Measurements from ENCODE around the gene PIP5KL1.

PIP5KL1 gene

DNA sequence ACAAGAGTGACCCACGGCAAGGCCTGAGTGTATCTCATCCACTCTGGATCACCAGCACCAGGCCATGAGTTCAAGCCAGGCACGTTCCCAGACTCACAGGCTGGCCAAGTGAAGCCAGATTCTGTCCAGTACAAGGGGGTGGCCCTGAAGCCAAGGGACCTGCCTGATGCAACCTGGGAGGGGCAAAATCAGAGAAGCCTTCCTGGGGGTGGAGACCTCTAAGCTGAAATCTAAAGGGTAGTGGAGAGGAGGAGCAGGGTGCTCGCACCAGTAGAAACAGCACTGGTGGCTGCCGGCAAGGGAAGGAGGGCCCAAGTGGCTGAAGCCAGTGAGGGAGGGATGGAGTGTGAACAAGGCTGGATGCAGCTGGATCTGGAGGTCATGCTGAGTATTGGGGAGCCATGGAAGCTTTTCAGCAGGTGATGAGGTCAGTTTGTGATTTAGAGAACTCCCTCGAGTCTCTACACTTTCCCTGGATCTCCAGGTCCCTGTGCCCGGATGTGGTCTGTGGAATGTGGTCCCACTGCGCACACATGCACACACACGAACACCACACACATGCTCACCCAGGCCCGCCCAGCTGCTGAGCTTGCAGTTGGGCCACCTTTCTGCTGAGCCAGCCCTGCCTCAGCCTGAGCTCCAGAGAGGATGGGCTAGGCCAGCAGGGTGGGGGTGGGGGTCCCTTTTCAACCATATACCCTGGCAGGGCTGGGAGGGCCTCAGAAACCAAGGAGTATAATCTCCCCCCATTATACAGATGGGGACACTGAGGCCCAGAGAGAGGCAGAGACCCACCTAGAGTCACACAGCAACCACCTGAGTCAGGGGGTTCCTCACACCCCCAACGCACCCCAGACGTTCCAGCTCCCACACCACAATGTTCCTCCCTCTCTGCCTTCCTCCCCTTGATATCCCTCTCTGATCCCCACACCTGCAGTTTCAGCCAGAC is 1.6 kb downstream of the PIP5KL1 start:
- Histone ChIP-seq H3K9ac (ENCODE audit: low read length) (no peak overlapping the region), H3F3A (ENCODE audit: insufficient read depth, low read length) (no peaks in the 10 kb centered on the region), H2AFZ (ENCODE audit: low read length) (no peak overlapping the region), H3K4me1 (ENCODE audit: insufficient read depth, low read length, severe bottlenecking) (peaks cover 37% of the 10 kb centered on the region), H3K36me3 (ENCODE audit: insufficient read depth, low read length) (no peaks in the 10 kb centered on the region; the same call in 1 of the 2 replicates), H3K9me3 (ENCODE audit: low read length) (no peaks in the 10 kb centered on the region), H3K79me2 (ENCODE audit: insufficient read depth, low read length) (no peaks in the 10 kb centered on the region), H3K27ac (ENCODE audit: low read depth, low read length, poor library complexity, severe bottlenecking) (no peak overlapping the region), H3K4me2 (ENCODE audit: low read length) (no peak overlapping the region), H3K4me3 (ENCODE audit: low read depth, low read length, poor library complexity, severe bottlenecking) (no peak overlapping the region), H4K20me1 (ENCODE audit: insufficient read depth, low read length) (no peaks in the 10 kb centered on the region), H3K27me3 (ENCODE audit: insufficient read depth, low read length) (peaks cover 9% of the 10 kb centered on the region), H3K9me2 (ENCODE audit: low read depth, low read length) (no peaks in the 10 kb centered on the region)
- TF ChIP-seq, protein P1, sequence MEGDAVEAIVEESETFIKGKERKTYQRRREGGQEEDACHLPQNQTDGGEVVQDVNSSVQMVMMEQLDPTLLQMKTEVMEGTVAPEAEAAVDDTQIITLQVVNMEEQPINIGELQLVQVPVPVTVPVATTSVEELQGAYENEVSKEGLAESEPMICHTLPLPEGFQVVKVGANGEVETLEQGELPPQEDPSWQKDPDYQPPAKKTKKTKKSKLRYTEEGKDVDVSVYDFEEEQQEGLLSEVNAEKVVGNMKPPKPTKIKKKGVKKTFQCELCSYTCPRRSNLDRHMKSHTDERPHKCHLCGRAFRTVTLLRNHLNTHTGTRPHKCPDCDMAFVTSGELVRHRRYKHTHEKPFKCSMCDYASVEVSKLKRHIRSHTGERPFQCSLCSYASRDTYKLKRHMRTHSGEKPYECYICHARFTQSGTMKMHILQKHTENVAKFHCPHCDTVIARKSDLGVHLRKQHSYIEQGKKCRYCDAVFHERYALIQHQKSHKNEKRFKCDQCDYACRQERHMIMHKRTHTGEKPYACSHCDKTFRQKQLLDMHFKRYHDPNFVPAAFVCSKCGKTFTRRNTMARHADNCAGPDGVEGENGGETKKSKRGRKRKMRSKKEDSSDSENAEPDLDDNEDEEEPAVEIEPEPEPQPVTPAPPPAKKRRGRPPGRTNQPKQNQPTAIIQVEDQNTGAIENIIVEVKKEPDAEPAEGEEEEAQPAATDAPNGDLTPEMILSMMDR (IDR thresholded peaks at IDR 0.05; ENCODE audit: low read length) = no peak
- TF ChIP-seq EZH2 (IDR thresholded peaks at IDR 0.05; ENCODE audit: borderline replicate concordance, low read length) = no peak

DNA sequence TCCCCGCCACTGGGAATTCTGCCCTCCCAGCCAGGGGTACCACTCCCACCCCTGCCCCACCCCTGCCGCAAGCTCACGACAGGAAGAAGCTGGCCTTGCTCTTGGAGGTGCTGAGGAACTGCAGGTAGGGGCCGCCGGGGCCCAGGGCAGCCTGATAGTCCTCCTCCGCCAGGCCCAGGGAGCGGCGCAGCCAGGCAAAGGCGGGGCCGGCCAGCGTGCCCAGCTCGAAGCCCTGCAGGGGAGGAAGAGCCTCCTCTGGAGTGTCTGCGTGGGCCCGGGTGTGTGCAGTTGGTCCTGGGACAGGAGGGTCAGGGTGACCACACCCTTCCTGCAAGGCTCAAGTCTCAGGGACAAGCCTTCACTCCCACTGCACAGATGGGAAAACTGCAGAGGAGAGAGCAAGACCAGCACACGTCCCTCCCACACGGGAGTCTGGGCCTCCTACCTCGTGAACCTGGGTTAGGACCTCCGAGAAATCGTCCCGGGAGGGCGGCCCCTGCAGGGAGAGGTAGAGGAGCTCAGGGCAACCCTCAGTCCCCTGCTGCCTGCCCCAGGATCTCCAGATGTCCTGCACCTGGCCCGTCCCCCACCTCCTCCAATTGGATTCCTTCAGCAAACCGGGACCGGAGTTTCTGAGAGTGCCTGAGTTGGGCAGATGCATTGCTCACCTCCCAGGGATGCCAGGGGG is 2.4 kb downstream of the PIP5KL1 start:
- Histone ChIP-seq H3F3A (ENCODE audit: insufficient read depth, low read length) (no peaks in the 10 kb centered on the region), H3K9me3 (ENCODE audit: low read length) (no peaks in the 10 kb centered on the region), H3K36me3 (ENCODE audit: insufficient read depth, low read length) (no peaks in the 10 kb centered on the region), H3K79me2 (ENCODE audit: insufficient read depth, low read length) (no peaks in the 10 kb centered on the region), H4K20me1 (ENCODE audit: insufficient read depth, low read length) (no peaks in the 10 kb centered on the region), H3K4me1 (ENCODE audit: insufficient read depth, low read length, severe bottlenecking) (peaks cover 37% of the 10 kb centered on the region), H3K9ac (ENCODE audit: low read length) (no peak overlapping the region), H3K27ac (ENCODE audit: low read depth, low read length, poor library complexity, severe bottlenecking) (no peak overlapping the region), H3K27me3 (ENCODE audit: insufficient read depth, low read length) (peaks cover 9% of the 10 kb centered on the region), H3K9me2 (ENCODE audit: low read depth, low read length) (no peaks in the 10 kb centered on the region), H3K4me3 (ENCODE audit: low read depth, low read length, poor library complexity, severe bottlenecking) (peak overlapping the region; percentile 41), H3K4me2 (ENCODE audit: low read length) (peak overlapping the region; percentile 55; the same call in 1 of the 2 replicates), H2AFZ (ENCODE audit: low read length) (no peak overlapping the region)
- no peak for TF ChIP-seq EZH2 (IDR thresholded peaks at IDR 0.05; ENCODE audit: borderline replicate concordance, low read length)
- TF ChIP-seq, protein P1 (IDR thresholded peaks at IDR 0.05; ENCODE audit: low read length) = no peak

DNA sequence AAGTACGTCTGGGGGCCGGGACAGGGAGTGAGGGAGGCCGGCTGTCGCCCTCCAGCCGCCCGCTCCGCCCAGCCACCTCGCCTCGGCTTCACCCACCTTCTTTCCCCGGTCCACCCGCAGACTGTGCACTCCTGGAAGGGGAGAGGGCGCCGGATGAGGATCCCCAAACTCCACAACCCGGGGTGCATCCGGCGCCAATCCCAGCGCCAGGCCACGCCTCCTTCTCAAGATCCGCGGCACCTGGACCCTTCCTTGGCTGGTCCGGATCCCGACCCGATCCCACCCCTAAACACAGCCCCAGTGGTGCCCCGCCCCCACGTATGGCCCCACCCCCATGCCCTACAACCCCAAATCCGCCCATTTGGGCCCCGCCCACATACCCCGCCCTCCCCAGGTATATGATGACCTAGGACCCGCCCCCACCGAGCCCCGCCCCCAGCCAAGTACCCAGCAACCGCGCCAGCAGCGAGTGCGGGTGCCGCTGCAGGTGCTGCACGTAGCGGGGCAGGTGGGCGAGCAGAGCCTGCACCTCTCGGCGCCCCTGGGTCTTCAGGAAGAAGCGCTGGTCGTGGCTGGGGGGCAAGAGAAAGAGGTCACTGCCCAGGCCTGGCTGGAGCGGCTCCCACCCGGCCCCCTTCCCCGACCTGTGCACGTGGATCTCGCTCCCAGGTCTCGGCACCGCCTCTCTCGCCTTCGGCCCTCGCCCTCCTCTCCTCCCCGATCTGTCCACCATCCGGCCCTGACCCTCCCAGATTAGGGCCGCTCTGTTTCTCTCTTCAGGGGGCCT is 3.2 kb downstream of the PIP5KL1 start:
- TF ChIP-seq, protein P1 (IDR thresholded peaks at IDR 0.05; ENCODE audit: low read length) = no peak
- TF ChIP-seq EZH2 (IDR thresholded peaks at IDR 0.05; ENCODE audit: borderline replicate concordance, low read length) = no peak
- peak overlapping the region; percentile 74 for H3K4me2 ChIP-seq (ENCODE audit: low read length)
- peaks cover 9% of the 10 kb centered on the region for H3K27me3 ChIP-seq (ENCODE audit: insufficient read depth, low read length)
- H3K4me3 ChIP-seq (ENCODE audit: low read depth, low read length, poor library complexity, severe bottlenecking) = peak overlapping the region; percentile 57
- no peaks in the 10 kb centered on the region for H3K79me2 ChIP-seq (ENCODE audit: insufficient read depth, low read length)
- no peaks in the 10 kb centered on the region for H3F3A ChIP-seq (ENCODE audit: insufficient read depth, low read length)
- H3K9ac ChIP-seq (ENCODE audit: low read length) = peak overlapping the region; percentile 41; the same call in 1 of the 2 replicates
- peaks cover 37% of the 10 kb centered on the region for H3K4me1 ChIP-seq (ENCODE audit: insufficient read depth, low read length, severe bottlenecking)
- H4K20me1 ChIP-seq (ENCODE audit: insufficient read depth, low read length) = no peaks in the 10 kb centered on the region
- no peaks in the 10 kb centered on the region for H3K36me3 ChIP-seq (ENCODE audit: insufficient read depth, low read length)
- no peaks in the 10 kb centered on the region for H3K9me2 ChIP-seq (ENCODE audit: low read depth, low read length)
- no peak overlapping the region for H2AFZ ChIP-seq (ENCODE audit: low read length)
- no peak overlapping the region for H3K27ac ChIP-seq (ENCODE audit: low read depth, low read length, poor library complexity, severe bottlenecking)
- no peaks in the 10 kb centered on the region for H3K9me3 ChIP-seq (ENCODE audit: low read length)
